Body of pancreas (tissue), 4 donors: ENCODE data around the gene MAPK14. TPM values are rescaled to one million over a fixed set of nuclear protein-coding genes. Genes with fewer than 3 reads are reported as not detected.

ENCODE experiments used
- ATAC-seq: fragments of 150-250 bp; one replicate; pipeline ENCODE4 v1.9.1; 2016
- DNase-seq, 4 donors: peaks; one replicate each; pipeline ENCODE4 v3.0.0-alpha.2; 2019
- H3K27ac ChIP-seq, 4 donors: fragments of 200-600 bp; sonication (generic); 1 replicate in 3 of 4; 2 replicates in 1 of 4; pipeline versions ENCODE4 v1.5.1 to v1.6.1; 2016 to 2019; ENCODE audit warnings: mild to moderate bottlenecking in 1 of 4, mixed read lengths in 1 of 4, moderate library complexity in 1 of 4
- H3K27me3 ChIP-seq, 2 donors: fragments of 200-600 bp; sonication (generic); one replicate each; pipeline ENCODE4 v1.6.0; 2016; ENCODE audit warnings: mild to moderate bottlenecking in 1 of 2
- H3K36me3 ChIP-seq, 2 donors: fragments of 200-600 bp; sonication (generic); replicated peaks in 1 of 2; 2 replicates each; pipeline ENCODE4 v1.5.1; 2016; ENCODE audit warnings: low read depth in 2 of 2; ENCODE audit not compliant: insufficient read depth in 1 of 2
- H3K4me1 ChIP-seq: fragments of 200-600 bp; sonication (generic); one replicate; pipeline ENCODE4 v1.6.0; 2016
- H3K4me3 ChIP-seq, 2 donors: fragments of 200-600 bp; sonication (generic); 1 replicate in 1 of 2; 2 replicates in 1 of 2; pipeline ENCODE4 v1.5.1; 2016 to 2019
- H3K9me3 ChIP-seq, 3 donors: fragments of 200-600 bp; sonication (generic); 1 replicate in 2 of 3; 2 replicates in 1 of 3; pipeline ENCODE4 v1.5.1; 2016
- POLR2A ChIP-seq, 3 donors: fragments of 450-650 bp; IDR thresholded peaks; one replicate each; pipeline ENCODE4 v1.6.1; 2016; ENCODE audit warnings: antibody characterized with exemption in 3 of 3, mild to moderate bottlenecking in 2 of 3
- WGBS, 2 donors: methylation state at CpG; one replicate each; pipeline ENCODE4 v1.1.5; 2017; 5-methylcytosine and 5-hydroxymethylcytosine counted together
- intact Hi-C: fragments of 100-400 bp; cut with DNase I; formaldehyde crosslinking; loops from one replicate; pipeline ENCODE4 v1.15.1; 2023
- total RNA-seq, 2 donors: library from RNA; depleted of rRNA; stranded (reverse); fragments of >200 nt; gene quantifications; one replicate each; pipeline ENCODE4 v1.1.0, GENCODE V29; 2016
- TF ChIP-seq, protein P1 (sequence below), 7 experiments: fragments of 450-650 bp in 4 of 7; fragments of 200-600 bp in 3 of 7; sonication (generic) in 3 of 7; IDR thresholded peaks; one replicate each; pipeline ENCODE4 v1.5.1; 2016 to 2019; ENCODE audit warnings: antibody characterized with exemption in 7 of 7

MAPK14 gene
- total RNA-seq, 2 donors from 2014 or later: 30.3 to 33.7 TPM

DNA sequence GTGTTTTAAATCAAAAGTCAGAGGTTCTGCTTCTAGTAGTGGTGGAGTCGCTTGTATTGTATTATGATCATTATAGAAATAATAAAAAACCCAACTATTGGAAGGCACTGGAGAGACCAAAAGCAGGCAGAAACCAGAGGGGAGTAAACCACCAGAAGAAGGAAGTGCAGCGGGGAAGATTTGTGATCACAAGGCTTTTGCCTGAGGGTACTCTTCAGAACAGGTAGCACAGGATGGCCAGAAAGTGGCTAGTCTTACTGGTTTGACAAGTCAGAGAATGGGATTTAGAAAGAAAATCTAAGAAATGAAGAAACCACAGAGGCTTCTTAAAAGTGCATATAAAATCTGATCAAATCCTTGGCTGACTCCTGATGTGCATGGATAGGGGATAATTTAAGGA, 126.7 kb downstream of the MAPK14 start:
- DNase-seq (no peak), ATAC-seq (no peak)
- Histone ChIP-seq H3K27ac (no peak overlapping the region), H3K9me3 (no peaks in the 10 kb centered on the region), H3K4me1 (no peaks in the 10 kb centered on the region), H3K36me3 (no peaks in the 10 kb centered on the region), H3K27me3 (no peaks in the 10 kb centered on the region), H3K4me3 (no peak overlapping the region)
- TF ChIP-seq, protein P1, sequence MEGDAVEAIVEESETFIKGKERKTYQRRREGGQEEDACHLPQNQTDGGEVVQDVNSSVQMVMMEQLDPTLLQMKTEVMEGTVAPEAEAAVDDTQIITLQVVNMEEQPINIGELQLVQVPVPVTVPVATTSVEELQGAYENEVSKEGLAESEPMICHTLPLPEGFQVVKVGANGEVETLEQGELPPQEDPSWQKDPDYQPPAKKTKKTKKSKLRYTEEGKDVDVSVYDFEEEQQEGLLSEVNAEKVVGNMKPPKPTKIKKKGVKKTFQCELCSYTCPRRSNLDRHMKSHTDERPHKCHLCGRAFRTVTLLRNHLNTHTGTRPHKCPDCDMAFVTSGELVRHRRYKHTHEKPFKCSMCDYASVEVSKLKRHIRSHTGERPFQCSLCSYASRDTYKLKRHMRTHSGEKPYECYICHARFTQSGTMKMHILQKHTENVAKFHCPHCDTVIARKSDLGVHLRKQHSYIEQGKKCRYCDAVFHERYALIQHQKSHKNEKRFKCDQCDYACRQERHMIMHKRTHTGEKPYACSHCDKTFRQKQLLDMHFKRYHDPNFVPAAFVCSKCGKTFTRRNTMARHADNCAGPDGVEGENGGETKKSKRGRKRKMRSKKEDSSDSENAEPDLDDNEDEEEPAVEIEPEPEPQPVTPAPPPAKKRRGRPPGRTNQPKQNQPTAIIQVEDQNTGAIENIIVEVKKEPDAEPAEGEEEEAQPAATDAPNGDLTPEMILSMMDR (IDR thresholded peaks at IDR 0.05): no peak
- TF ChIP-seq POLR2A (IDR thresholded peaks at IDR 0.05): no peak
- WGBS, 2 donors: 92 to 96% methylated on average over 2 of the region's 2 CpGs
- intact Hi-C loops: no loop called here

DNA sequence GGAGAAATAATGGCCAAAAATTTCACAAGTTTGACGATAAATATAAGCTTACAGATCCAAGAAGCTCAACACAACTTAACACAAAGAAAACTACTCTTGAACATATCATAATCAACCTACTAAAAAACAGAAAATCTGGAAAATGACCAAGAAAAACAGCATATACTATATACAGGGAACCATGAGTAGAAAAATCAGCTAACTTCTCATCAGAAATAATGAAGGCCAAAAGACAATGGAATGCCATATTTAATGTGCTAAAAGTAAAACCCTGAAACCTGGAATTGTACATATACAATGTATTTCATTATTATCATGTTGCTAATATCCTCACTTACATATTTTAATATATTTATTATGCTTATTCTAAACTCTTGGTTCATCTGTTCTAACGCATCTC, 128.1 kb downstream of the MAPK14 start:
- no peaks in the 10 kb centered on the region for H3K4me1 ChIP-seq
- 100% methylated on average over 2 of the region's 2 CpGs for WGBS, 2 donors
- ATAC-seq (no peak), DNase-seq (no peak)
- H3K4me3 ChIP-seq: no peak overlapping the region
- no peak for TF ChIP-seq POLR2A (IDR thresholded peaks at IDR 0.05)
- TF ChIP-seq, protein P1 (IDR thresholded peaks at IDR 0.05): no peak
- no peak overlapping the region for H3K27ac ChIP-seq
- intact Hi-C loops: no loop called here
- no peaks in the 10 kb centered on the region for H3K9me3 ChIP-seq
- H3K36me3 ChIP-seq: no peaks in the 10 kb centered on the region
- H3K27me3 ChIP-seq: no peaks in the 10 kb centered on the region

DNA sequence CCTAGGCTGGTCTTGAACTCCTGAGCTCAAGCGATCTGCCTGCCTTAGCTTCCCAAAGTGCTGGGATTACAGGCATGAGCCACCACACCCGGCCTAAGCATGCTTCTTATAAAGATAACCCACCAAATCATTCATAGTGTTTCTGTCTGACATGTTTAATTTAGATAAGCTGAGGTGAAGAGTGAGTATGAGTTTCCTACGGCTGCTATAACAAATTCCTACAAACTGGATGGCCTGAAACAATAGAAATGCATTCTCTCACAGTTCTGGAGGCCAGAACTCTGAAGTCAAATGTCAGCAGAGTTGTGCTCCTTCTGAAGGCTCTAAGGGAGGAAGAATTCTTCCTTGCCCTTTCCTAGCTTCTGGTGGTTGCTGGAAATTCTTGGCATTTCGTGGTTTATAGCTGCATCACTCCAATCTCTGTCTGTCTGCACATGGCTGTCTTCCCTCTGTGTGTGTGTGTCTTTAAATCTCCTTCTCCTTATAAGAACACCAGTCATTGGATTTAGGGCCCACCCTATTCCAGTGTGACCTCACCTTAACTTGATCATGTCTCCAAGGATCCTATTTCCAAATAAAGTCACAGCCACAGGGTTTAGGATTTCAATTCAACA, 132.6 kb downstream of the MAPK14 start:
- H3K27me3 ChIP-seq: no peaks in the 10 kb centered on the region
- no peak overlapping the region for H3K27ac ChIP-seq
- no peaks in the 10 kb centered on the region for H3K9me3 ChIP-seq
- intact Hi-C loops: no loop called here
- no peak for ATAC-seq
- no peaks in the 10 kb centered on the region for H3K4me1 ChIP-seq
- no peak for DNase-seq
- 90 to 92% methylated on average over 4 of the region's 4 CpGs for WGBS, 2 donors
- H3K4me3 ChIP-seq: no peak overlapping the region
- no peak for TF ChIP-seq POLR2A (IDR thresholded peaks at IDR 0.05)
- TF ChIP-seq, protein P1 (IDR thresholded peaks at IDR 0.05): no peak
- no peaks in the 10 kb centered on the region for H3K36me3 ChIP-seq

Other genes starting within 250 kb of the MAPK14 start
- gene CLPSL1, start 246.8 kb upstream of the MAPK14 start, total RNA-seq: 10 to 100 TPM in 1 of 2 donors, 1 to 10 TPM in 1; 7.8 to 11.9 TPM
- over 10,000 TPM; 21,261 to 26,491 TPM for gene CLPS, start 230.5 kb upstream of the MAPK14 start, total RNA-seq
- gene LHFPL5, start 222.5 kb upstream of the MAPK14 start, total RNA-seq: 1 to 10 TPM; 5.6 to 6.2 TPM
- gene SRPK1, start 106.7 kb upstream of the MAPK14 start, total RNA-seq: 10 to 100 TPM; 30.4 to 80.4 TPM
- not detected for gene SLC26A8, start 3.2 kb upstream of the MAPK14 start, total RNA-seq
- 10 to 100 TPM; 32.2 to 37.9 TPM for gene MAPK13, start 102.7 kb downstream of the MAPK14 start, total RNA-seq
- 10 to 100 TPM; 24.9 to 27.0 TPM for gene BRPF3, start 168.9 kb downstream of the MAPK14 start, total RNA-seq
- gene PNPLA1, start 242.3 kb downstream of the MAPK14 start, total RNA-seq: not detected